DOHH2 (cell line): Measurements from ENCODE around the gene ELL2.

Experiments
- H3F3A ChIP-seq: fragments of 200-600 bp; sonication (generic), shearing (Covaris generic); 2 replicates; pipeline ENCODE4 v1.6.0; 2016; ENCODE audit warnings: antibody characterized with exemption, mild to moderate bottlenecking; ENCODE audit not compliant: control insufficient read depth, insufficient read depth
- H3K27ac ChIP-seq: fragments of 200-600 bp; sonication (generic); 2 replicates; pipeline ENCODE4 v1.5.1; 2014; ENCODE audit warnings: low read depth, mild to moderate bottlenecking, low read length, moderate library complexity
- H3K27me3 ChIP-seq: fragments of 200-600 bp; sonication (generic); 2 replicates; pipeline ENCODE4 v1.6.1; 2014; ENCODE audit warnings: mild to moderate bottlenecking, low read length, mixed read lengths; ENCODE audit not compliant: control insufficient read depth
- H3K36me3 ChIP-seq: fragments of 200-600 bp; sonication (generic); 2 replicates; pipeline ENCODE4 v1.6.1; 2014; ENCODE audit warnings: mild to moderate bottlenecking, low read length, moderate library complexity, mixed read lengths; ENCODE audit not compliant: control insufficient read depth
- H3K4me1 ChIP-seq: fragments of 200-600 bp; sonication (generic); 2 replicates; pipeline ENCODE4 v1.6.1; 2014; ENCODE audit warnings: mild to moderate bottlenecking, low read length, mixed read lengths; ENCODE audit not compliant: control insufficient read depth
- H3K4me2 ChIP-seq: fragments of 200-600 bp; sonication (generic); 2 replicates; pipeline ENCODE4 v1.6.0; 2014; ENCODE audit warnings: mild to moderate bottlenecking, low read length, moderate library complexity
- H3K4me3 ChIP-seq: fragments of 200-600 bp; sonication (generic); 2 replicates; pipeline ENCODE4 v1.5.1; 2014; ENCODE audit warnings: mild to moderate bottlenecking, low read length, mixed read lengths
- H3K79me2 ChIP-seq: fragments of 200-600 bp; sonication (generic); 2 replicates; pipeline ENCODE4 v1.6.1; 2014; ENCODE audit warnings: mild to moderate bottlenecking, low read length, mixed read lengths; ENCODE audit not compliant: control insufficient read depth
- H3K9me2 ChIP-seq: fragments of 200-600 bp; sonication (generic); replicated peaks from 2 replicates; pipeline ENCODE4 v1.6.1; 2014; ENCODE audit warnings: mild to moderate bottlenecking, low read length, mixed read lengths; ENCODE audit not compliant: control insufficient read depth
- H3K9me3 ChIP-seq: fragments of 200-600 bp; sonication (generic); 2 replicates; pipeline ENCODE4 v1.6.1; 2014; ENCODE audit warnings: antibody characterized with exemption, low read length, mixed read lengths; ENCODE audit not compliant: control insufficient read depth, insufficient read depth
- H4K20me1 ChIP-seq: fragments of 200-600 bp; sonication (generic); 2 replicates; pipeline ENCODE4 v1.6.0; 2014; ENCODE audit warnings: low read depth, mild to moderate bottlenecking, antibody characterized with exemption, low read length, moderate library complexity; ENCODE audit not compliant: control insufficient read depth, insufficient read depth
- EZH2phosphoT487 ChIP-seq: fragments of 200-600 bp; sonication (generic); IDR thresholded peaks from 2 replicates; pipeline ENCODE4 v1.6.1; 2017; ENCODE audit warnings: borderline replicate concordance, mild to moderate bottlenecking, antibody characterized with exemption, low read length, moderate library complexity, mixed read lengths
- TF ChIP-seq, protein P1 (sequence below): fragments of 200-600 bp; sonication (generic); IDR thresholded peaks from one replicate; pipeline ENCODE4 v1.5.1; 2014; ENCODE audit warnings: antibody characterized with exemption, mild to moderate bottlenecking, low read depth, low read length; ENCODE audit not compliant: poor library complexity, severe bottlenecking

ELL2 gene

DNA sequence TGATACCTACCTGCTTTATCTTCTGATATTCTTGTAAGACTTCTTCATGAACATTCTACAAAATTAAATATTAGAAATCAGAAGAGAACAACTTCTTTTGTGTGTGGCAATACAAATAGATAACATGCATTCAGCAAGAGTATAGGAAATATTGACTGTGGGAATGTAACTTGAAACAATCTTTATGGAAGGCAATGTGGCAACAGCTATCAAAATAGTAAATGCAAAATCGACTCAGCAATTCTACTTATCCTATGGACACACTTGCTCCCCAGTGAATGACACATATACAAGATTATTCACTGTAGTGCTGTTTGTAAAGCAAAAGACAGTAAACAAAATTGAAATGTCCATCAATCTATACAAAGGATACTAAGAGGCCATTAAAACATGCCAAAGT lies 72.6 kb downstream of the ELL2 start:
- no peak overlapping the region for H3K4me3 ChIP-seq
- H3K9me2 ChIP-seq: no peaks in the 10 kb centered on the region
- H3K4me1 ChIP-seq: no peaks in the 10 kb centered on the region
- no peaks in the 10 kb centered on the region for H4K20me1 ChIP-seq
- no peak overlapping the region for H3K4me2 ChIP-seq
- no peak overlapping the region for H3K27ac ChIP-seq
- H3K9me3 ChIP-seq: no peaks in the 10 kb centered on the region
- TF ChIP-seq, protein P1, sequence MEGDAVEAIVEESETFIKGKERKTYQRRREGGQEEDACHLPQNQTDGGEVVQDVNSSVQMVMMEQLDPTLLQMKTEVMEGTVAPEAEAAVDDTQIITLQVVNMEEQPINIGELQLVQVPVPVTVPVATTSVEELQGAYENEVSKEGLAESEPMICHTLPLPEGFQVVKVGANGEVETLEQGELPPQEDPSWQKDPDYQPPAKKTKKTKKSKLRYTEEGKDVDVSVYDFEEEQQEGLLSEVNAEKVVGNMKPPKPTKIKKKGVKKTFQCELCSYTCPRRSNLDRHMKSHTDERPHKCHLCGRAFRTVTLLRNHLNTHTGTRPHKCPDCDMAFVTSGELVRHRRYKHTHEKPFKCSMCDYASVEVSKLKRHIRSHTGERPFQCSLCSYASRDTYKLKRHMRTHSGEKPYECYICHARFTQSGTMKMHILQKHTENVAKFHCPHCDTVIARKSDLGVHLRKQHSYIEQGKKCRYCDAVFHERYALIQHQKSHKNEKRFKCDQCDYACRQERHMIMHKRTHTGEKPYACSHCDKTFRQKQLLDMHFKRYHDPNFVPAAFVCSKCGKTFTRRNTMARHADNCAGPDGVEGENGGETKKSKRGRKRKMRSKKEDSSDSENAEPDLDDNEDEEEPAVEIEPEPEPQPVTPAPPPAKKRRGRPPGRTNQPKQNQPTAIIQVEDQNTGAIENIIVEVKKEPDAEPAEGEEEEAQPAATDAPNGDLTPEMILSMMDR: no peak
- TF ChIP-seq EZH2phosphoT487: no peak
- peaks cover 14% of the 10 kb centered on the region for H3K27me3 ChIP-seq
- H3K79me2 ChIP-seq: no peaks in the 10 kb centered on the region
- no peaks in the 10 kb centered on the region for H3K36me3 ChIP-seq
- no peaks in the 10 kb centered on the region for H3F3A ChIP-seq

DNA sequence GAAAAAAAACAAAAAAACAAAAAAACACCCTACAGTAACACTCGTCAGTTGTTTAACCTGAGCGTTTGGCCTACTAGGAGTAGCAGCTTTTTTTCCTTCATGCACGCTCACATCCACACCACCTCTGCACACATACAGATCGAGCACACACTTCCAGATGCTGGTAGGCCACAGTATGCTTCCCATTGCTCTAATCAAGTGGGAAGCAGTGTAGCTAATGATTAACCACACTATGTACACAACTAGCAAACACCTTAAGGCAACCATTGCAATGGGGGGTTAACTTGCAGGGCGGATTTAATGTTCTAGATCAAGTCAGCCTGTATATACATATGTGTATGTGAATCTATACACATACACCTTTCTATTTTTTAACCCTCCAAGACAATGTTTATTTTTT lies 73.7 kb downstream of the ELL2 start:
- Histone ChIP-seq H3F3A (no peaks in the 10 kb centered on the region), H4K20me1 (no peaks in the 10 kb centered on the region), H3K4me3 (no peak overlapping the region), H3K27me3 (peaks cover 25% of the 10 kb centered on the region), H3K27ac (no peak overlapping the region), H3K79me2 (no peaks in the 10 kb centered on the region), H3K9me2 (no peaks in the 10 kb centered on the region), H3K9me3 (no peaks in the 10 kb centered on the region), H3K36me3 (no peaks in the 10 kb centered on the region), H3K4me2 (no peak overlapping the region), H3K4me1 (no peaks in the 10 kb centered on the region)
- no peak for TF ChIP-seq EZH2phosphoT487
- TF ChIP-seq, protein P1: no peak

DNA sequence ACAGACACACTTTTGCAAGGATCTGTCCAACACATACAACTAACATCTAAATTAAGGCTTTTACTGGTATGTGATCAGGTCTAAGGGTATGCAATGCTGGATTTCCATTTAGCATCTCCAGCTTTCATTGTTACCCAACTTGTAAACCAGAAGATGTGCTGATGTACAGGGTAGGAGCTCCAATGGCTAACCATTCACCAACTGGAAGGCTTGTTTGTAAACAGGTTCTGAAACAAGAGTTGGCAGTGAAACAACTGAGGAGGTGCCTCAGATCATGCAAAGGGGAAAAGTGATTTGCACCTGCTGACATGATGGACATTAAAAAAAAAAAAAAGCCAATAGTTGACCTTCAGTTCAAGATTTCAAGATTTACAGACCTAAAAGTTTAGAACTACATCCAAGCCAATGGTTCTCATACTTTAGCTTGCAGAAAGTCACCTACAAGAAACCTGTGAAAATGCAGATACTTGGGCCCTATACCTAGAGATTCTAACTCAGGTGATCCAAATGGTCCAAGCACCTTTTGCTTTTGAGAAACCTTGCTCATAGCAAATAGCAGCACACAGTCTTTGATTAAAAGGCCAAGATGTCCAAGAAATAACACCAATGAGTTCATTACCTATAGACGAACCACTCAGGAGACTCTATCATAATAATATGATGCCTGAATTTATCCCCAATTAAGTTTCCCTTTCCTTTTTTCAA lies 75.2 kb downstream of the ELL2 start:
- Histone ChIP-seq H3K27me3 (peaks cover 28% of the 10 kb centered on the region), H3K4me2 (no peak overlapping the region), H3K36me3 (no peaks in the 10 kb centered on the region), H3K79me2 (no peaks in the 10 kb centered on the region), H3K27ac (no peak overlapping the region), H3F3A (no peaks in the 10 kb centered on the region), H4K20me1 (no peaks in the 10 kb centered on the region), H3K4me3 (no peak overlapping the region), H3K9me2 (no peaks in the 10 kb centered on the region), H3K9me3 (no peaks in the 10 kb centered on the region), H3K4me1 (no peaks in the 10 kb centered on the region)
- no peak for TF ChIP-seq EZH2phosphoT487
- TF ChIP-seq, protein P1: no peak
